ENCODE data around the gene EFHC1.

The EFHC1 gene

DNA sequence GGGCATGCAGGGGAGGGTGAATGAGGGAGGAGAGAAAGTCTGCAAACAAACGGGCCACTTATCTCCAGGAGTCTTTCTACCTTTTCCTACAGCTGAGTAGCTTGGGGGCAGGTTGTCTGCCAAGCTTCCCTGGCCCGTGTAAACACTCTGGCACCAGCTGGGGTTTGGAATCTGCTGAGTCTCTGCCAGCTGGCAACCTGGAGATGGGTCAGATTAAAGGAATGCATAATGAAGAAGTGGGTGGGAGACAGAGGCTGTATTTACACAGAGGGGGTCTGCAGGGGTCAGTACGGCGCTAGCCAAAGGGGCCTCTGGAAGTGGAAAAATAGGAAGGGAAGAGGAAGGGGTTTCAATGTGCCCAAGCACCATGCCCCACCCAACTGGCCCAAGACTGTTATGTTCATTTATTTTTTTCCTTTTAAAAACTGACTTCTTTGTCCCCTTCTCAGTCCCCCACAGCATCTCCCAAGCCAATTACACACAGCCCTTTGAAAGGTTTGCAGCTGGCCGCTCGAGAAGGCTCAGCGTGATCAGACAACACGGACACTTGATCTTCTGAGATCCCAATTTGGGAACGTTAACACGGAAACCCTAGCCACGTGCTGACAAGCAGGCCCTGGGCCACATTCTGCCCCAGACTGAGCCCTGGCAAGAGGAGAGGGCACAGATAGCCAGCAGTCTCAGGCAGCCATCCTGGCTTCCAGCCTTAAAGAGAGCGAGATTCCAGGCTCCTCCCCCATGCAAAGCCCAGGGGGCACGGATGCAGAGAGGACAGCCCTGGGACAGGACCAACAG is 131.5 kb downstream of the EFHC1 start:
- no peak for DNase-seq (ENCODE audit: low read depth in 4 of 4, low spot score in 1 of 4)

DNA sequence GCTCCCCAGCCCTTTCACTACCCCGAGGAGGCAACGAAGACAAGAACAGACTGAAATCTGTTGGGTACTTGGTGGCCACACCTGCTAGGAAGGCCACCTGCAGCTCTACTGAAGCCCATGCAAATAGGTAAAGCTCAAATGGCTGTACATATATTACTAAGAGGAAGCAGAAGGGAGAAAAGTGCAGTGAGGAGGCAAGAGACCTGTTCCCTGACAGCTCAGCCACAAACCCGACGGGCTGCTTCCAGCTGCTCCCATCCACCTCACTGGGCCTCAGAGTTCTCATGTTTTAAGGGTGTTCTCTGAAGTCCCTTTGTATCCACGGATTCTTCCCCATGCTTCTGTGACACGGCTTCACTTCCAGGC is 132.1 kb downstream of the EFHC1 start:
- no peak for DNase-seq (ENCODE audit: low read depth in 4 of 4, low spot score in 1 of 4)

- DNase-seq (ENCODE audit: low read depth in 4 of 4, low spot score in 1 of 4): no peak
These were observed 133.0 kb downstream of the EFHC1 start for GRCh38 chr6:52553158-52553557.

DNA sequence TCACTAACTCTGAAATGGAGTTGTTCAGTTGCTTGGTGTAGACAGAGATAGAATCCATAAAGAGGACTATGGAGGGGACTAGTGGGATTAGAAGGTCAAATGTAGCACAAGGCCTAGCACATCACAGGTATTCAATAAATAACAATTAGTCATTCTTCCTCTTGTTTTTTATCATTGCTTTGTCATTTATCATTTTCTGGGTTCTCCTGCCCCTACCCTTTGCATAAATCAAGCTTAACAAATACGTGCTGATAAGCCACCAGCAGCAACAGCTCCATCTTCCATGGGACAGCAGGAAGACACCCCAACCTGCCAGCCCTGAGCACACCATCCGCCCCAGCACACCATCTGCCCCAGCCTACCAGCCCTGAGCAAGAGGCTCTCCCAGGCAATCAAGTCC is 133.6 kb downstream of the EFHC1 start:
- DNase-seq (ENCODE audit: low read depth in 4 of 4, low spot score in 1 of 4): no peak

DNA sequence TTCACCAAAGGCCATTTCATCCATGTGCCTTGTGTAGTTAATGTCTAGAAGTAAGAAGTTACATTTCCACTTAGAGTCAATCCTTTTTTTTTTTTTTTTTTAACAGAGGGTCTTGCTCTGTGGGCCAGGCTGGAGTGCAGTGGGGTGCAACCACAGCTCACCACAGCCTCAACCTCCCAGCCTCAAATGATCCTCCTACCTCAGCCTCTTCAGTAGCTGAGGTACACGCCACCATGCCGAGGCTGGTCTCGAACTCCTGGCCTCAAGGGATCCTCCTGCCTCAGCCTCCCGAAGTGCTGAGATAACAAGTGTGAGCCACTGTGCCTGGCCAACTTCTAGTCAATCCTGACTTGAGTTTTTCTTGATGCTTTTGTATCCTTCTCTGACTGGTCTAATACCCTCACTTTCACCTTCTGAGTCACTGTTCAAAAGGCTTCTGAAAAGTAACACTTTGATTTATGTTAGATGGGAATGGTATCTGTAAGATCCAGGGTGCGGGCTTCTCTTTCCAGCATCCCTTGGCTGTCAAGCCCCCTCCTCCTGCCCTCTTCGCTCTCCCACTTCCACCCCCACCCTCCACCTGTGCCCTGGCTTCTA is 134.6 kb downstream of the EFHC1 start:
- no peak for DNase-seq (ENCODE audit: low read depth in 4 of 4, low spot score in 1 of 4)

GRCh38 chr6:52555518-52556233 is 135.5 kb downstream of the EFHC1 start:
- no peak for DNase-seq (ENCODE audit: low read depth in 4 of 4, low spot score in 1 of 4)

- no peak for DNase-seq (ENCODE audit: low read depth in 4 of 4, low spot score in 1 of 4)
These were observed 137.5 kb downstream of the EFHC1 start for GRCh38 chr6:52557389-52558265.

GRCh38 chr6:52558266-52559000 is 138.3 kb downstream of the EFHC1 start:
- no peak for DNase-seq (ENCODE audit: low read depth in 4 of 4, low spot score in 1 of 4)

DNA sequence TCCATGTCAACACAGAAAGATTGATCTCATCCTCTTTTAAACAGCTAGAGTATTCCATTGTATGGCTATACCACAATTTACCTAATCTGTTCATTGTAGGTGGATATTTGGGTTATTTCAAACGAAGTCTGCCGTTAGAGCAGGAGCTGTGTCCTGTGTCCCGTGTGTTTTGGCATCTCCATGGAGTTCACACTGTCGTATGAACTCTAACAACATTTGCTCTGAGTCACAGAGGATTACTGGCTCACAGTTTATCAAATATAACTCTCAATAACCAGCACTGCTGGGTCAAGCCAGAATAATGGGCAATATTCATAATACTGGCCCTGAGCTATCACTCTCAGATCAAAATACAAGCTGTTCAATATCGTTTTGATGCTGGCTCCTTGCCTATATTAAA is 140.3 kb downstream of the EFHC1 start:
- no peak for DNase-seq (ENCODE audit: low read depth in 4 of 4, low spot score in 1 of 4)

- no peak for DNase-seq (ENCODE audit: low read depth in 4 of 4, low spot score in 1 of 4)
These were observed 142.8 kb downstream of the EFHC1 start for GRCh38 chr6:52562911-52563310.

DNA sequence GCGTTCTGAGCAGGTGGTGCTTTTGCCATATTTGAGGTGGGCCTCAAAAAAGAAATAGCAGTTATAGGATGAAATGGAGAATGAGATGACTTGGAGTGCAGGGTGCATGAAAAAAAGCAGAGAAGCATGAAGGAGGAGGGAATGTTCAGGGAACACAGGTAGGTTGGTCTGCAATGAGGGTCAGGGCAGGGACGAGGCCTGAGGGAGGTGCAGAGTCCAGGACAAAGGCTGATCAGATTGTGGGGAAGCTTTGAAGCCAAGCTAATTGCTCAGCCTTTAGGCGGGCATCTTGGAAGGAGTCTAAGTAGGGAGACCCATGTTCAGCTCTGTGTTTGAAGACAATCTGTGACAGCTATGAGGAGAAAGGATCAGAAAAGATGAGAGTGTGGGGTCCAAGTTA is 144.7 kb downstream of the EFHC1 start:
- DNase-seq (ENCODE audit: low read depth in 4 of 4, low spot score in 1 of 4): no peak

GRCh38 chr6:52566201-52566600 is 146.1 kb downstream of the EFHC1 start:
- DNase-seq (ENCODE audit: low read depth in 4 of 4, low spot score in 1 of 4): no peak

DNA sequence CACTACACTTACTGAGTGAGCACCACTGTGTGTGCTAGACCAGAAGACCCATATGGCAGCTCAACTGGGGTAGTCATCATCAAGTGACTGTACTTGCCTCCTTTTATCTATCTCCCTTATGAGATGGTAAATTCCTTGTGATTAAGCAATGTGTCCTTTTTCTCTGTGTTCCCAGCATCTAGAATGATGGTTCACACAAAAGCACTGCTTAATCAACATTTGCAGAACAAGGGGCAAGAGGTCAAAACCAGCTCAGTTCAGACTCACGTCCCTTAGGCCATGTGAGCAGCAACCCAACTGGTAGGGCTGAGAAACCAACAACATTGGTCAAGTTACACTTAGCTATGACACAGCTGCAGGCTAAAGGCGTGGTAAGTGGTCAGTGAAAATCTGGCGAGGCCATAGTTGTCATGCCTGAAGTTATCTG is 146.7 kb downstream of the EFHC1 start:
- DNase-seq (ENCODE audit: low read depth in 4 of 4, low spot score in 1 of 4): no peak

- no peak for DNase-seq (ENCODE audit: low read depth in 4 of 4, low spot score in 1 of 4)
These were observed 148.2 kb downstream of the EFHC1 start for GRCh38 chr6:52568320-52568719.

DNA sequence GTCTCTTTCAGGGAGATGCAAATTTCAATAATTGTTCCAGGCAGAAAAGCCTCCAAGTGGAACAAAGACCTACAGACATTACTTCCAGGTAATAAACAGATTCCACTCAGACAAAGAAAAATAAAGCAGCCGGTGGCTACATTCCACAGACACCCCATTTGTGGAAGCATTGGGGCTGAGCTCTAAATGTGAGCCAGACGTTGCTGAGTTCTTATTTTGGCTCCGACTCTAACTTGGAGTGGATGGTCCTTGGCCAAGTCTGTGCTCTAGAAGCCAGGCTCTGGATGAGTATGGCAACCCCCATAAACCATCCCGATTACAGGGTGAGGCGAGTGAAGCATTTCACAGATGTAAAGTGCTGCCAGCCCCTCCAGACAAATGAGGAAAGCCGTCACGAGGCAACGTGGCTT is 150.2 kb downstream of the EFHC1 start:
- DNase-seq (ENCODE audit: low read depth in 4 of 4, low spot score in 1 of 4): no peak

DNA sequence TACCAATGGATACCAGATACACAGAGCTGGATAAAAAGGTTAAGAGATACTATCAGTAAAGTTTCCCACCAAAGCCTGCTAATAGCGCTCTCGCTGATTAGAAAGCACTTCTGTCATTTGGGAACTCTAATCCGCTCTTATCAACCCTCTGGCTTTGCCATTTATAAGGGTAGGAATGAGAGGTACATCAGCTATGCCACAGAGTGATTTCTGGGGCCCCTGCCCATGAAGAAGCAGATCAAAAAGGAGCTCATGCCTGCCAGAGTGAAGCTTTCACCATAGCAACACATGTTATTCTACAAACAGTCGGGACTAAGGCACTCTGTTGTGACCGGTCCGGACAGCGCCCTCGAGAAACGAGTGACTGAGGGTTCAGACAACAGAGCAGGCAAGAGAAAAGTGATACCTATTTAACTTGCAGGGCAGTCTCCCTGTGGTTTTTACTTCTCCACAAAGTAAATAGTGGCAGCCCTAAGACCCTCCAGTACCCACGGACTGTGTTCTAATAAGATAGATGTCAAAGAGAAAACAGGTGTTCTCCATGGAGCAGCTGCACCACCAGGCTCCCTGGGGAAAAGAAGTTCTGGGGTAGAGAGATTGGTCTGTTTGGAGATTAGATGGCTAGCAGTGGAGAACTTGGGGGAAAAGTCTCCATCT is 151.1 kb downstream of the EFHC1 start:
- DNase-seq (ENCODE audit: low read depth in 4 of 4, low spot score in 1 of 4): no peak

DNA sequence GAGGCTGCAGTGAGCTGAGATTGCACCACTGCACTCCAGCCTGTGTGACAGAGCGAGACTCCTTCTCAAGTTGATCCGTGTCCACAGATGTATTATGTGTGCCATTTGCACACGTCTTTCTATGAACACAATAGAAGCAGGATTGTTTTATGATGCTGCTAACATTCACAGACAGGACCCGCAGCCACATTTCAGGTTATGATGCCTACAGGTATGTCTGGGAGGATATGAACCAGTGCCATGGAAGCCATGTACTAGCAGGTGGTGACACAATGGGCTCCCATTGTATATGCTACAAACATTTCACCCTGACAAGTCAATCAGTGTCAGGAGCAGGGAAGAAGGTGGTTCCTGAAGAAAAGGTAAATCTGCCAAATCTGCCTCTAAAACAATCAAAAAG is 152.4 kb downstream of the EFHC1 start:
- DNase-seq (ENCODE audit: low read depth in 4 of 4, low spot score in 1 of 4): no peak

DNA sequence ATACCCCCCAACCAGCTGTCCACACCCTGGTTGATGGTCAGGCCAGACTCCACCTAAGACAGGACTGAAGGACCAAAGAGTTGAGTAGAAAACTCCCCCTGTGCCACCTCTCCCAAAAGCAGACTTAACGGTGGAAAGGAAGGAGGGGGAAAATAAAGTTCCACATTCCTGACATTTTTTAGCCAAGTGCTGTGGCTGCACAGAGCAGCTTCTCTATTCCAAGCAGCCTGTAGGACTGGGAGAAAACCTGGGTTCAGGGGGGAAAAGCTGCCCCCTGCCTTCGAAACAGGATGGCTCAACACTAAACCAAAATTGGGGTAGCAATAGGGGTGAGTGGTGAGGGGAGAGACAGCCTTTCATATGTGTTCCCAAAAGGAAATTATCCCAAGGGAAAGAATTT is 153.2 kb downstream of the EFHC1 start:
- DNase-seq (ENCODE audit: low read depth in 4 of 4, low spot score in 1 of 4): no peak

Data from stimulated activated CD4-positive, alpha-beta T cell treated with anti-CD3 and anti-CD28 coated beads, Interleukin-1b, Interleukin-23, amount 100 ng/mL, for 24 hours (primary cell).